Colonic mucosa (tissue), 4 donors: Measurements from ENCODE around the gene TCF4. TPM values are rescaled to one million over a fixed set of nuclear protein-coding genes. Genes with fewer than 3 reads are reported as not detected.

Experiments
- DNase-seq: peaks from one replicate; pipeline ENCODE4 v3.0.0-alpha.2; 2020
- H3K27ac ChIP-seq: fragments of 200-600 bp; one replicate; pipeline ENCODE4 v1.8.0; 2021
- H3K27me3 ChIP-seq: fragments of 200-600 bp; one replicate; pipeline ENCODE4 v1.8.0; 2021
- H3K36me3 ChIP-seq: fragments of 200-600 bp; one replicate; pipeline ENCODE4 v1.8.0; 2021
- H3K4me1 ChIP-seq: fragments of 200-600 bp; one replicate; pipeline ENCODE4 v1.8.0; 2021; ENCODE audit warnings: mild to moderate bottlenecking
- H3K4me3 ChIP-seq: fragments of 200-600 bp; one replicate; pipeline ENCODE4 v1.8.0; 2021
- H3K9ac ChIP-seq, 2 donors: one replicate each; pipeline ENCODE4 v1.7.0; 2013; ENCODE audit warnings: control low read depth in 2 of 2, low read depth in 2 of 2, low read length in 2 of 2
- H3K9me3 ChIP-seq: fragments of 200-600 bp; one replicate; pipeline ENCODE4 v1.8.0; 2021
- CTCF ChIP-seq: fragments of 200-600 bp; IDR thresholded peaks from one replicate; pipeline ENCODE4 v1.8.0; 2022; ENCODE audit warnings: antibody characterized with exemption, mild to moderate bottlenecking
- intact Hi-C: fragments of 100-400 bp; cut with DNase I; formaldehyde crosslinking; loops from one replicate; pipeline ENCODE4 v1.14.1; 2022
- total RNA-seq, 2 donors: library from RNA; stranded (reverse); fragmentation: NEBNext Ultra II Directional in 1 of 2; extraction: Animal tissue kit (Norgen Biotek cat#: 25700) in 1 of 2; gene quantifications; one replicate each; pipeline ENCODE4 v1.2.1, GENCODE V29; 2021
- donor health status: healthy.
- donor health status: DM: no; HTN: no; CAD: no.
- donor health status: DM: no; HTN: no; CAD: no.

TCF4 gene
- total RNA-seq, 2 donors from 2014 or later: 9.8 to 29.0 TPM

GRCh38 chr18:55247032-55247431, 341.0 kb downstream of the TCF4 start:
- H3K4me1 ChIP-seq: no peaks in the 10 kb centered on the region
- DNase-seq: no peak
- intact Hi-C loops: no loop called here
- H3K9ac ChIP-seq: no peak overlapping the region
- H3K4me3 ChIP-seq: no peak overlapping the region
- H3K9me3 ChIP-seq: no peaks in the 10 kb centered on the region
- no peak for TF ChIP-seq CTCF
- H3K27me3 ChIP-seq: no peaks in the 10 kb centered on the region
- H3K36me3 ChIP-seq: no peaks in the 10 kb centered on the region
- no peak overlapping the region for H3K27ac ChIP-seq

GRCh38 chr18:55246278-55246677, 341.7 kb downstream of the TCF4 start:
- H3K9me3 ChIP-seq: no peaks in the 10 kb centered on the region
- H3K4me3 ChIP-seq: no peak overlapping the region
- no peak overlapping the region for H3K27ac ChIP-seq
- no peak overlapping the region for H3K9ac ChIP-seq
- intact Hi-C loops: no loop called here
- DNase-seq: no peak
- H3K27me3 ChIP-seq: no peaks in the 10 kb centered on the region
- H3K36me3 ChIP-seq: no peaks in the 10 kb centered on the region
- no peaks in the 10 kb centered on the region for H3K4me1 ChIP-seq
- no peak for TF ChIP-seq CTCF

- Histone ChIP-seq H3K4me3 (no peak overlapping the region), H3K27ac (no peak overlapping the region), H3K27me3 (no peaks in the 10 kb centered on the region), H3K36me3 (no peaks in the 10 kb centered on the region), H3K9ac (no peak overlapping the region), H3K9me3 (no peaks in the 10 kb centered on the region), H3K4me1 (no peaks in the 10 kb centered on the region)
- DNase-seq: no peak
- no peak for TF ChIP-seq CTCF
- intact Hi-C loops: no loop called here
Observed at GRCh38 chr18:55245211-55245614, 342.8 kb downstream of the TCF4 start.

GRCh38 chr18:55244546-55244945, 343.4 kb downstream of the TCF4 start:
- Histone ChIP-seq H3K27ac (peak overlapping the region; percentile 49), H3K9ac (no peak overlapping the region), H3K9me3 (no peaks in the 10 kb centered on the region), H3K27me3 (no peaks in the 10 kb centered on the region), H3K4me3 (no peak overlapping the region), H3K36me3 (no peaks in the 10 kb centered on the region), H3K4me1 (no peaks in the 10 kb centered on the region)
- TF ChIP-seq CTCF: no peak
- intact Hi-C loops: no loop called here
- DNase-seq: no peak

- Histone ChIP-seq H3K4me3 (no peak overlapping the region), H3K27ac (peak overlapping the region; percentile 49)
- intact Hi-C loops: no loop called here
Observed at GRCh38 chr18:55243857-55244256, 344.1 kb downstream of the TCF4 start.

More at GRCh38 chr18:55243857-55244256, 344.1 kb downstream of the TCF4 start:
- no peak for DNase-seq
- Histone ChIP-seq H3K9ac (no peak overlapping the region), H3K27me3 (no peaks in the 10 kb centered on the region), H3K36me3 (no peaks in the 10 kb centered on the region), H3K4me1 (no peaks in the 10 kb centered on the region), H3K9me3 (no peaks in the 10 kb centered on the region)
- no peak for TF ChIP-seq CTCF
